ENCODE measurements around the gene C1QTNF5.

GRCh38 chr11:119332111-119332765 lies 8.4 kb downstream of the C1QTNF5 start:
- TF ChIP-seq CTCF (IDR thresholded peaks at IDR 0.05) (no peak), POLR2A (IDR thresholded peaks at IDR 0.05) (no peak)
